Activated T-cell treated with anti-CD3 and anti-CD28 coated beads for 24 hours (primary cell): ENCODE measurements around the gene SLC12A8.

Experiments used
- DNase-seq: peaks from one replicate; pipeline ENCODE4 v3.0.0-alpha.2; 2020; ENCODE audit warnings: low read depth

The SLC12A8 gene

GRCh38 chr3:125186800-125187598 lies 25.5 kb downstream of the SLC12A8 start:
- no peak for DNase-seq

- no peak for DNase-seq
These were observed 26.2 kb downstream of the SLC12A8 start for GRCh38 chr3:125186261-125186787.

GRCh38 chr3:125185805-125186204 lies 26.7 kb downstream of the SLC12A8 start:
- no peak for DNase-seq

GRCh38 chr3:125179884-125180240 lies 32.7 kb downstream of the SLC12A8 start:
- DNase-seq, result no peak

GRCh38 chr3:125179143-125179883 lies 33.2 kb downstream of the SLC12A8 start:
- DNase-seq, result no peak

GRCh38 chr3:125177746-125178145 lies 34.8 kb downstream of the SLC12A8 start:
- DNase-seq, result no peak

GRCh38 chr3:125175295-125176078 lies 37.1 kb downstream of the SLC12A8 start:
- no peak for DNase-seq

- no peak for DNase-seq
These were observed 40.2 kb downstream of the SLC12A8 start for GRCh38 chr3:125172346-125172745.

- DNase-seq, result no peak
These were observed 43.7 kb downstream of the SLC12A8 start for GRCh38 chr3:125168711-125169393.

GRCh38 chr3:125166599-125167136 lies 45.9 kb downstream of the SLC12A8 start:
- DNase-seq, result no peak

- no peak for DNase-seq
These were observed 46.5 kb downstream of the SLC12A8 start for GRCh38 chr3:125165948-125166553.

GRCh38 chr3:125165189-125165947 lies 47.2 kb downstream of the SLC12A8 start:
- DNase-seq, result no peak

- DNase-seq, result no peak
These were observed 48.6 kb downstream of the SLC12A8 start for GRCh38 chr3:125163739-125164601.

- DNase-seq, result no peak
These were observed 50.8 kb downstream of the SLC12A8 start for GRCh38 chr3:125161607-125162219.

GRCh38 chr3:125160606-125161371 lies 51.8 kb downstream of the SLC12A8 start:
- DNase-seq, result no peak

- DNase-seq, result no peak
These were observed 55.4 kb downstream of the SLC12A8 start for GRCh38 chr3:125157183-125157582.

- no peak for DNase-seq
These were observed 56.1 kb downstream of the SLC12A8 start for GRCh38 chr3:125156456-125156855.

- DNase-seq, result no peak
These were observed 57.7 kb downstream of the SLC12A8 start for GRCh38 chr3:125154800-125155269.
